Effector memory CD4-positive, alpha-beta T cell (primary cell): ENCODE data around the gene RPS19BP1.
"Not testable (repeated sequence)": the region's sequence is repeated elsewhere in the genome, so short reads cannot be mapped to it uniquely, and the experiment has no call there.

Experiments
- DNase-seq, 3 donors: peaks; one replicate each; pipeline ENCODE4 v3.0.0-alpha.2; 2020
- H3K27ac ChIP-seq: 2 replicates; pipeline ENCODE4 v1.7.0; 2013; ENCODE audit warnings: mild to moderate bottlenecking, low read length, moderate library complexity; ENCODE audit not compliant: insufficient read depth, poor library complexity, severe bottlenecking
- H3K27me3 ChIP-seq: replicated peaks from 2 replicates; pipeline ENCODE4 v1.7.0; 2013; ENCODE audit warnings: mild to moderate bottlenecking, low read length; ENCODE audit not compliant: insufficient read depth, control insufficient read depth, poor library complexity, severe bottlenecking
- H3K36me3 ChIP-seq: 2 replicates; pipeline ENCODE4 v1.7.0; 2013; ENCODE audit warnings: mild to moderate bottlenecking, low read length, moderate library complexity; ENCODE audit not compliant: control insufficient read depth, insufficient read depth
- H3K4me1 ChIP-seq: 2 replicates; pipeline ENCODE4 v1.7.0; 2013; ENCODE audit warnings: low read length, mild to moderate bottlenecking; ENCODE audit not compliant: control insufficient read depth, insufficient read depth, poor library complexity, severe bottlenecking
- H3K4me3 ChIP-seq: 2 replicates; pipeline ENCODE4 v1.7.0; 2013; ENCODE audit warnings: low read length, low read depth, mild to moderate bottlenecking; ENCODE audit not compliant: insufficient read depth, poor library complexity, severe bottlenecking
- H3K9me3 ChIP-seq: 2 replicates; pipeline ENCODE4 v1.7.0; 2013; ENCODE audit warnings: mild to moderate bottlenecking, low read length, moderate library complexity; ENCODE audit not compliant: control insufficient read depth

RPS19BP1 gene

DNA sequence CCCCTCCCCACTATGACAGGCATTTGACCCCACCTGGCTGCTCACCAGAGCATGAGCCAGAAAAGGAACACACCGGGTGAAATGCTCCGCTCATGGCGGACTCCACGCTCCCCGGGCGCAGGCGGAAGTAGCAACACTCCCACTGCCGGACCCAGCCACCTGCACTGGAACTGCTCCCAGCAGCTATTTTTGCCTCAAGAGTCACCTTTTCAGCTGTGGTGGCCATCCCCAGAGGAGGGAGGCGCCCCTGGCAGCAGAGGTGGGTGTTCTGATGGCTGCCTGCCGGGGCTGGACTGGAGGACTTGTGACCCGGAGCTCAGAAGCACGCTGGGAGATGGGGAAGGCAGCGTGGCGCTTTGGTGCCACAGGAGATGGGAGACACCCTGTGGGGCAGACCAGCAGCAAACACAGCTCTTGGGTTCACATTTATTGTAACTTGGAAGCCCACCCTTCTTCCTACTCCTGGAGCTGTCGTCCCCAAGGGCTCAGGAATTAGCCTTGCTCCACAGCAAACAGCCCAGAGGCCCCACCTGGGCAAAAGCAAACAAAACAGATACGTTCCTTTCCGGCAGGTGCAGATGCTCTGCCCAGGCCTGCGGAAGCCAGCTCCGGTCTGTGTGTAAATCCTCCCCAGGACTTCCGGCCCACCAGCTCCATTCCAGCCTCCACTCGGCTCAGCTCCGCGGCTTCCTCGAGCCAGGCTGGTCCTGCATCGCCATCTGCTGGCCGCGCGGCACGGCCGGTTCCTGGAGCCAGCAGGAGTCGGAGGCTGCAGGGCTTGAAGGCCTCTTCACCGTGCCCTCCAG lies 3.7 kb downstream of the RPS19BP1 start:
- H3K27ac ChIP-seq, result peak overlapping the region; percentile 47
- H3K4me3 ChIP-seq, result peak overlapping the region; percentile 18
- peaks cover 67% of the 10 kb centered on the region for H3K4me1 ChIP-seq
- H3K27me3 ChIP-seq, result no peaks in the 10 kb centered on the region
- peak; percentile 83 to 88 (median 85) for DNase-seq
- peaks cover 35% of the 10 kb centered on the region for H3K36me3 ChIP-seq
- no peaks in the 10 kb centered on the region for H3K9me3 ChIP-seq

DNA sequence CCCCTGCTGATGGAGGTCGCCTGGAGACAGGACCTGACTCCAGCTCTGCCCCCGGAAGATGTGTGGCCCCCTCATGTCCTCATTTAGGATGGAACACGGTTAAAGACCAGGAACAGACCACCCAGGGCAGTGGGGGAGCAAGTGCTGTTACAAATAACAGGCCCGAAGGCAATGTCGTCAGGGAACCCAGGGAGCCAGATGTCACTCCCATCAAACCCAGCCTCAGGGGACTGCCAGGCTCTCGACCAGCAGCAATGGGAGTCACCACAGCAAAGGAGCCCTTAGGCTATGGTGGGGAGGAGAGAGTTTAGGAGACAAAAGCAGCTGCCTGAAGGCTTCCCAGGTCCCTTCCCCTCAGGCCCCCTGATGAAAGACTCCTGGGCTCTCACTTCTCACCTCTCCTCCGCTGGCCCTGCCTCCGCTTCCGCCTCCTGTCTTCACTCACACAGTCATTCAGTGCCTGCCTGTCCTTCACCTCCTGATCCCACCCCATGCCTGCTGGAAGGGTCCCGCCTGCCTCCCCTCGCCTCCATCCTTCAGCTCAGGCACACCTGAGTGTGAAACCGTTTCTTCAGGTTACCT lies 4.4 kb downstream of the RPS19BP1 start:
- DNase-seq, result no peak
- Histone ChIP-seq H3K4me3 (no peak overlapping the region), H3K9me3 (no peaks in the 10 kb centered on the region), H3K4me1 (peaks cover 70% of the 10 kb centered on the region), H3K27ac (peak overlapping the region; percentile 51), H3K27me3 (no peaks in the 10 kb centered on the region), H3K36me3 (peaks cover 39% of the 10 kb centered on the region)

GRCh38 chr22:39527481-39527961 lies 5.0 kb downstream of the RPS19BP1 start:
- H3K36me3 ChIP-seq, result peaks cover 44% of the 10 kb centered on the region
- DNase-seq, result no peak
- no peaks in the 10 kb centered on the region for H3K27me3 ChIP-seq
- H3K27ac ChIP-seq, result peak overlapping the region; percentile 51
- H3K4me1 ChIP-seq, result peaks cover 77% of the 10 kb centered on the region
- no peaks in the 10 kb centered on the region for H3K9me3 ChIP-seq
- no peak overlapping the region for H3K4me3 ChIP-seq

DNA sequence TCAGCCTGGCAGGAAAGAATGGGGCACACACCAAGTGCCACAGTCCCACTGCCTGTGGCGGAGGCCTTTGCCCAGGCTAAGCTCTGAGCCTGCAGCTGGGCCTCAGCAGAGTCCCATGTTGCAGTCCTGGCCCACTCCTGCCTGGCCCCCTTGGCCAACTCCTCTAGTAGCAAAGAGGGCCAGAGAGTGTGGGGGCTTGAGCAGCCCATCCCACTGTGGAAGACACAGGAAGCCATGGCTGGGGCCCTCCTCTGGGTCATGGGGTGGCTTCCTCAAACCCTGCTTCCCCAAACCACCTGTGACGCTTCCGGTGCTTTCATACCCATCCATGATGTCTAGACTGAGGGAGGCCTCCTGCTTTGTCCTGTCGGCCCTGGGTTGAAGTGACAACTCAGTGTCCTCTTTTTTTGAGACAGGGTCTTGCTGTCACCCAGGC lies 5.8 kb downstream of the RPS19BP1 start:
- peak in 2 of 3 donors; percentile 29 to 37 for DNase-seq
- H3K4me1 ChIP-seq, result peaks cover 78% of the 10 kb centered on the region
- H3K27ac ChIP-seq, result peak overlapping the region; percentile 51
- H3K27me3 ChIP-seq, result no peaks in the 10 kb centered on the region
- peaks cover 47% of the 10 kb centered on the region for H3K36me3 ChIP-seq
- H3K9me3 ChIP-seq, result no peaks in the 10 kb centered on the region
- no peak overlapping the region for H3K4me3 ChIP-seq

- Histone ChIP-seq H3K27ac (no peak overlapping the region), H3K4me1 (peaks cover 73% of the 10 kb centered on the region), H3K36me3 (peaks cover 54% of the 10 kb centered on the region), H3K4me3 (no peak overlapping the region), H3K27me3 (no peaks in the 10 kb centered on the region), H3K9me3 (no peaks in the 10 kb centered on the region)
- no peak for DNase-seq
These were observed 6.9 kb downstream of the RPS19BP1 start for GRCh38 chr22:39525658-39525975.

DNA sequence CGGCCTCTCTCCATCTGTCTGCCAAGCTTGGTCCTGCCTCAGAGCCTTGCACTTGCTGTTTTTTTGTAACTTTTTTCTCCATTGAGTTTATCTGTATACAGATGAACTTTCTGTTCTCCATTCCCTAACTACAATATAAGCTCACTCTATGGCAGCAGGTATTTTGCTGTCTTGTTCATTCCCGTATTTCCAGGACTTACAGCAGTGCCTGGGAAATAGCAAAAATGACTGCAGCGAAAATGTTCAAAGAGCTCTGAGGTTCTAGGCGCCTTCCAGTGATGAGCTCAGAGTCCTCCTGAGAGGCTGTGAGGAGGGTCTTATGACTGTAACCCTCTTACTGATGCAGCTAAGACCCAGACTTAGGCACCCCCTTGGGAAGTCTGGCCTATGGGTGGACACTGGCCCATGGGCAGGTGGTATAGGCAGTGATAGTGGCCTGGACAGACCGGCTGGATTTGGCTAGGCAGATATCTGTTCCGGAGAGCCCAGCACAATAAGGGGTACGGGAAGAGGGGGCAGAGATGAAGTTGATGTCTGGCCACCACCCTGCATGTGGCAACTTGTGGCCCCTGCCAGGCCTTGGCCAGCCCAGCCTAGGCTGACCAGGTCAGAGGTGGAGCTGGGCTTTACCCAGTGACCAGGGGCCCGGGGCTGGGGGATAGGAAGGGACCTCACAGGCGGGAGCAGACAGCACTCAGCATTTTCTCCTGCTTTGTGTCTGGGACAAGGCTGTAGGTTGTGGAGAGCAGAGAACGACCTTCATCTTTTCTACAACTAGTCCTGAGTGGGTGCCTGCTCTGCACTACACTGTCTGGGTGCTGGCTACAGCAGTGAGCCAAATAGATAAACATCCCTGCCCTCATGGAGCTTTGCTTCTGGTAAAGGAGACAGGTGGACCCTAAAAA lies 7.5 kb downstream of the RPS19BP1 start:
- no peaks in the 10 kb centered on the region for H3K27me3 ChIP-seq
- H3K4me1 ChIP-seq, result peaks cover 67% of the 10 kb centered on the region
- no peaks in the 10 kb centered on the region for H3K9me3 ChIP-seq
- no peak overlapping the region for H3K4me3 ChIP-seq
- DNase-seq, result no peak
- H3K36me3 ChIP-seq, result peaks cover 55% of the 10 kb centered on the region
- no peak overlapping the region for H3K27ac ChIP-seq

- H3K4me3 ChIP-seq, result no peak overlapping the region
- H3K9me3 ChIP-seq, result no peaks in the 10 kb centered on the region
- no peak overlapping the region for H3K27ac ChIP-seq
- no peak for DNase-seq
- peaks cover 47% of the 10 kb centered on the region for H3K36me3 ChIP-seq
- peaks cover 65% of the 10 kb centered on the region for H3K4me1 ChIP-seq
- no peaks in the 10 kb centered on the region for H3K27me3 ChIP-seq
These were observed 8.3 kb downstream of the RPS19BP1 start for GRCh38 chr22:39524089-39524752.

- Histone ChIP-seq H3K4me1 (peaks cover 55% of the 10 kb centered on the region), H3K27me3 (no peaks in the 10 kb centered on the region), H3K36me3 (peaks cover 36% of the 10 kb centered on the region), H3K27ac (peak overlapping the region; percentile 29), H3K4me3 (no peak overlapping the region), H3K9me3 (no peaks in the 10 kb centered on the region)
- no peak for DNase-seq
These were observed 9.8 kb downstream of the RPS19BP1 start for GRCh38 chr22:39522567-39523300.

GRCh38 chr22:39522091-39522490 lies 10.5 kb downstream of the RPS19BP1 start:
- peak overlapping the region; percentile 100 for H3K4me3 ChIP-seq
- H3K9me3 ChIP-seq, H3K27me3 ChIP-seq, DNase-seq, H3K27ac ChIP-seq: not testable (repeated sequence)
- H3K36me3 ChIP-seq, result peaks cover 36% of the 10 kb centered on the region
- H3K4me1 ChIP-seq, result peaks cover 48% of the 10 kb centered on the region
